HepG2 (cell line): Measurements from ENCODE around the gene VAV2. TPM values are rescaled to one million over a fixed set of nuclear protein-coding genes. Genes with fewer than 3 reads are reported as not detected.

Source experiments
- BCL3 ChIP-seq: sonication (generic); formaldehyde crosslinking; IDR thresholded peaks from 2 replicates; pipeline ENCODE4 v1.5.1; 2020; ENCODE audit warnings: mild to moderate bottlenecking, missing genetic modification reagents, moderate library complexity
- CBX2 ChIP-seq, 2 experiments: fragments of 200-600 bp in 1 of 2; sonication (generic); formaldehyde crosslinking in 1 of 2; IDR thresholded peaks; 2 replicates each; pipeline versions ENCODE4 v1.7.0 to v1.8.1; 2018 to 2022; ENCODE audit warnings: low read depth in 2 of 2, low read length in 1 of 2, mild to moderate bottlenecking in 1 of 2, missing genetic modification reagents in 1 of 2
- CBX5 ChIP-seq: sonication (generic); formaldehyde crosslinking; IDR thresholded peaks from 2 replicates; pipeline ENCODE4 v1.4.0; 2020; ENCODE audit warnings: missing genetic modification reagents, borderline replicate concordance
- CSRNP1 ChIP-seq: sonication (generic); formaldehyde crosslinking; IDR thresholded peaks from 2 replicates; pipeline ENCODE4 v1.8.1; 2023; ENCODE audit warnings: mild to moderate bottlenecking, missing genetic modification reagents
- GATAD2A ChIP-seq: IDR thresholded peaks from 2 replicates; pipeline ENCODE4 v1.6.1; 2016
- IRF1 ChIP-seq: sonication (generic); formaldehyde crosslinking; IDR thresholded peaks from 2 replicates; pipeline ENCODE4 v1.4.0; 2020; ENCODE audit warnings: low read depth, mild to moderate bottlenecking, missing genetic modification reagents
- KAT2B ChIP-seq: fragments of 150-350 bp; IDR thresholded peaks from 2 replicates; pipeline ENCODE4 v1.6.1; 2014; ENCODE audit warnings: low read depth, low read length, borderline replicate concordance
- NCOA1 ChIP-seq: sonication (generic); formaldehyde crosslinking; IDR thresholded peaks from 2 replicates; pipeline ENCODE4 v1.9.0; 2021; ENCODE audit warnings: missing genetic modification reagents
- NR0B2 ChIP-seq: sonication (generic); formaldehyde crosslinking; IDR thresholded peaks from 2 replicates; pipeline ENCODE4 v1.4.0; 2020; ENCODE audit warnings: mild to moderate bottlenecking, missing genetic modification reagents
- RBAK ChIP-seq: sonication (generic); formaldehyde crosslinking; IDR thresholded peaks from 2 replicates; pipeline ENCODE4 v1.5.1; 2020; ENCODE audit warnings: mild to moderate bottlenecking, missing genetic modification reagents
- TARDBP ChIP-seq: sonication (generic); formaldehyde crosslinking; IDR thresholded peaks from 2 replicates; pipeline ENCODE4 v1.8.0; 2022; ENCODE audit warnings: mild to moderate bottlenecking, missing genetic modification reagents
- USF2 ChIP-seq, 2 experiments: sonication (generic) in 1 of 2; formaldehyde crosslinking in 1 of 2; IDR thresholded peaks; 2 replicates each; pipeline versions ENCODE4 v1.5.1 to v1.6.1; 2011 to 2020; ENCODE audit warnings: borderline replicate concordance in 1 of 2, low read depth in 1 of 2, low read length in 1 of 2, mild to moderate bottlenecking in 1 of 2, missing genetic modification reagents in 1 of 2, moderate library complexity in 1 of 2
- ZFP36L1 ChIP-seq: sonication (generic); formaldehyde crosslinking; IDR thresholded peaks from 2 replicates; pipeline ENCODE4 v1.8.0; 2022; ENCODE audit warnings: mild to moderate bottlenecking, missing genetic modification reagents, moderate library complexity
- ZHX1 ChIP-seq: sonication (generic); formaldehyde crosslinking; IDR thresholded peaks from 2 replicates; pipeline ENCODE4 v1.8.1; 2022; ENCODE audit warnings: low read depth, mild to moderate bottlenecking, missing genetic modification reagents
- ZNF383 ChIP-seq: sonication (generic); formaldehyde crosslinking; IDR thresholded peaks from 2 replicates; pipeline ENCODE4 v1.4.0; 2020; ENCODE audit warnings: missing genetic modification reagents, mild to moderate bottlenecking, borderline replicate concordance
- ZNF510 ChIP-seq: sonication (generic); formaldehyde crosslinking; IDR thresholded peaks from 2 replicates; pipeline ENCODE4 v1.4.0; 2020; ENCODE audit warnings: low read depth, mild to moderate bottlenecking, missing genetic modification reagents
- ZNF639 ChIP-seq: conservative IDR thresholded peaks from 2 replicates; pipeline ENCODE4 v1.6.1; 2018; ENCODE audit warnings: missing genetic modification reagents
- polyA plus RNA-seq, 8 experiments: library from polyadenylated mRNA; depleted of rRNA in 3 of 8; stranded (reverse) in 7 of 8; unstranded in 1 of 8; fragments of >200 nt; fragmentation: Illumina TruSeq in 4 of 8; extraction: Trizol in 4 of 8; gene quantifications; 2 replicates each; pipeline versions ENCODE4 v1.2.1 to v1.2.3, GENCODE V29; 2011 to 2016; ENCODE audit warnings: low read depth in 4 of 8, missing spikeins in 1 of 8, mixed read lengths in 1 of 8; ENCODE audit not compliant: insufficient read depth in 1 of 8
- total RNA-seq, 5 experiments: library from RNA; depleted of rRNA; stranded (reverse); fragments of >200 nt; fragmentation: Illumina TruSeq; extraction: Trizol; gene quantifications; 2 replicates each; pipeline ENCODE4 v1.2.3, GENCODE V29; 2016; ENCODE audit warnings: low read depth in 1 of 5

Gene VAV2
- total and polyA plus RNA-seq, 2 of the 13 experiments (the other 11 are each of a cell fraction or from before 2014, with no cell fraction given), result 22.5 to 22.9 TPM

- TF ChIP-seq USF2 (IDR thresholded peaks at IDR 0.05; ENCODE audit: low read depth, low read length), result 0 out of 2 replicates have a peak, but pooled peaks have one; percentile 13
- no peak for TF ChIP-seq USF2 (CRISPR knock-in tag; IDR thresholded peaks at IDR 0.05; ENCODE audit: borderline replicate concordance)
- TF ChIP-seq GATAD2A (CRISPR knock-in tag), result peak; percentile 57
- TF ChIP-seq CSRNP1 (CRISPR knock-in tag), result no peak
- TF ChIP-seq IRF1, result no peak
- no peak for TF ChIP-seq BCL3 (CRISPR knock-in tag)
- no peak for TF ChIP-seq CBX5 (CRISPR knock-in tag)
- TF ChIP-seq ZFP36L1, result no peak
- no peak for TF ChIP-seq RBAK
- TF ChIP-seq KAT2B, result no peak
- TF ChIP-seq CBX2 (IDR thresholded peaks at IDR 0.05; ENCODE audit: low read depth, low read length), result no peak
- no peak for TF ChIP-seq CBX2 (CRISPR knock-in tag; IDR thresholded peaks at IDR 0.05; ENCODE audit: low read depth)
- peak; percentile 51; the same call in 1 of the 2 replicates for TF ChIP-seq TARDBP (CRISPR knock-in tag)
- no peak for TF ChIP-seq ZNF510 (CRISPR knock-in tag)
- no peak for TF ChIP-seq ZNF383 (CRISPR knock-in tag)
- no peak for TF ChIP-seq ZNF639 (CRISPR knock-in tag)
- TF ChIP-seq ZHX1 (CRISPR knock-in tag), result peak; percentile 73
- no peak for TF ChIP-seq NCOA1
- TF ChIP-seq NR0B2 (CRISPR knock-in tag), result no peak
Measured at GRCh38 chr9:133855802-133856521, 136.2 kb downstream of the VAV2 start (continued).
